ENCODE measurements around the gene CEACAM19.
A peak's percentile ranks its signal among the peaks of the same experiment; 100 is the strongest.
"Not testable (repeated sequence)": the region's sequence is repeated elsewhere in the genome, so short reads cannot be mapped to it uniquely, and the experiment has no call there.

The CEACAM19 gene

GRCh38 chr19:44701228-44701627, 29.9 kb downstream of the CEACAM19 start:
- no peak for DNase-seq (ENCODE audit: low spot score)

GRCh38 chr19:44702551-44703176, 31.4 kb downstream of the CEACAM19 start:
- no peak for DNase-seq (ENCODE audit: low spot score)

GRCh38 chr19:44703336-44704078, 32.2 kb downstream of the CEACAM19 start:
- no peak for DNase-seq (ENCODE audit: low spot score)

- DNase-seq (ENCODE audit: low spot score) = no peak
Observed at GRCh38 chr19:44704982-44705381, 33.7 kb downstream of the CEACAM19 start.

- no peak for DNase-seq (ENCODE audit: low spot score)
Observed at GRCh38 chr19:44705502-44706010, 34.3 kb downstream of the CEACAM19 start.

- no peak for DNase-seq (ENCODE audit: low spot score)
Observed at GRCh38 chr19:44706506-44707236, 35.4 kb downstream of the CEACAM19 start.

GRCh38 chr19:44707794-44708193, 36.5 kb downstream of the CEACAM19 start:
- DNase-seq (ENCODE audit: low spot score) = no peak

- DNase-seq (ENCODE audit: low spot score) = no peak
Observed at GRCh38 chr19:44708940-44709339, 37.7 kb downstream of the CEACAM19 start.

- not testable (repeated sequence) for DNase-seq (ENCODE audit: low spot score)
Observed at GRCh38 chr19:44709434-44710266, 38.4 kb downstream of the CEACAM19 start.

- no peak for DNase-seq (ENCODE audit: low spot score)
Observed at GRCh38 chr19:44710483-44710882, 39.2 kb downstream of the CEACAM19 start.

- DNase-seq (ENCODE audit: low spot score) = no peak
Observed at GRCh38 chr19:44712864-44713515, 41.7 kb downstream of the CEACAM19 start.

GRCh38 chr19:44714597-44715169, 43.4 kb downstream of the CEACAM19 start:
- no peak for DNase-seq (ENCODE audit: low spot score)

GRCh38 chr19:44717603-44718002, 46.3 kb downstream of the CEACAM19 start:
- no peak for DNase-seq (ENCODE audit: low spot score)

- peak; percentile 48 for DNase-seq (ENCODE audit: low spot score)
Observed at GRCh38 chr19:44718441-44719261, 47.4 kb downstream of the CEACAM19 start.

- DNase-seq (ENCODE audit: low spot score) = no peak
Observed at GRCh38 chr19:44719262-44719701, 48.0 kb downstream of the CEACAM19 start.

- not testable (repeated sequence) for DNase-seq (ENCODE audit: low spot score)
Observed at GRCh38 chr19:44720396-44720795, 49.1 kb downstream of the CEACAM19 start.

- DNase-seq (ENCODE audit: low spot score) = no peak
Observed at GRCh38 chr19:44720945-44721344, 49.7 kb downstream of the CEACAM19 start.

- DNase-seq (ENCODE audit: low spot score) = not testable (repeated sequence)
Observed at GRCh38 chr19:44721369-44721768, 50.1 kb downstream of the CEACAM19 start.

- no peak for DNase-seq (ENCODE audit: low spot score)
Observed at GRCh38 chr19:44722131-44723121, 51.1 kb downstream of the CEACAM19 start.
